Erythroblast (primary cell): Measurements from ENCODE around the gene FUCA2.
"Not testable (repeated sequence)": the region's sequence is repeated elsewhere in the genome, so short reads cannot be mapped to it uniquely, and the experiment has no call there.

Experiments
- GATA1 ChIP-seq: IDR thresholded peaks from 2 replicates; pipeline ENCODE4 v1.6.1; 2011; ENCODE audit warnings: low read depth, mild to moderate bottlenecking, control low read depth, low read length, moderate library complexity
- POLR2A ChIP-seq: IDR thresholded peaks from 2 replicates; pipeline ENCODE4 v1.6.1; 2011; ENCODE audit warnings: mild to moderate bottlenecking, low read length

- not testable (repeated sequence) for TF ChIP-seq POLR2A, GATA1
These were observed 42.7 kb downstream of the FUCA2 start for GRCh38 chr6:143468823-143469222.
